HEK293T (cell line): ENCODE measurements around the gene TOM1L1.

ENCODE experiments used
- CTCF ChIA-PET: fragments of 350-600 bp; formaldehyde crosslinking; extraction: SDS; loops from one replicate; lab custom pipeline; 2021; ENCODE audit warnings: antibody characterized with exemption, inconsistent platforms; lab: Yijun Ruan, JAX
- POLR2A ChIA-PET: fragments of 350-600 bp; formaldehyde crosslinking; extraction: SDS; loops from one replicate; lab custom pipeline; 2020; ENCODE audit warnings: antibody characterized with exemption, inconsistent platforms; lab: Yijun Ruan, JAX
- DNase-seq: peaks from one replicate; pipeline ENCODE4 v3.0.0; 2012; ENCODE audit warnings: mixed read lengths; ENCODE audit errors: extremely low spot score
- ARNT ChIP-seq: fragments of 450-650 bp; IDR thresholded peaks from 2 replicates; pipeline ENCODE4 v1.6.1; 2017; ENCODE audit warnings: mild to moderate bottlenecking
- BHLHE40 ChIP-seq: fragments of 450-650 bp; IDR thresholded peaks from 2 replicates; pipeline ENCODE4 v1.6.1; 2016; ENCODE audit warnings: mild to moderate bottlenecking, moderate library complexity, borderline replicate concordance
- CTBP1 ChIP-seq: fragments of 450-650 bp; IDR thresholded peaks from 2 replicates; pipeline ENCODE4 v1.6.1; 2016; ENCODE audit warnings: borderline replicate concordance
- ELF4 ChIP-seq: fragments of 450-650 bp; IDR thresholded peaks from 2 replicates; pipeline ENCODE4 v1.6.1; 2017; ENCODE audit warnings: antibody characterized with exemption
- FOXA1 ChIP-seq: fragments of 450-650 bp; IDR thresholded peaks from 2 replicates; pipeline ENCODE4 v1.6.1; 2016; ENCODE audit warnings: mild to moderate bottlenecking
- FOXK2 ChIP-seq: fragments of 450-650 bp; IDR thresholded peaks from 2 replicates; pipeline ENCODE4 v1.6.1; 2016; ENCODE audit warnings: mild to moderate bottlenecking
- FOXM1 ChIP-seq: fragments of 450-650 bp; IDR thresholded peaks from 2 replicates; pipeline ENCODE4 v1.6.1; 2017; ENCODE audit warnings: mild to moderate bottlenecking, borderline replicate concordance
- HDGF ChIP-seq: fragments of 450-650 bp; IDR thresholded peaks from 2 replicates; pipeline ENCODE4 v1.6.1; 2017; ENCODE audit warnings: antibody characterized with exemption, borderline replicate concordance
- L3MBTL2 ChIP-seq: fragments of 450-650 bp; conservative IDR thresholded peaks from 2 replicates; pipeline ENCODE4 v1.6.1; 2016; ENCODE audit warnings: mild to moderate bottlenecking
- LEF1 ChIP-seq: fragments of 450-650 bp; IDR thresholded peaks from 2 replicates; pipeline ENCODE4 v1.6.1; 2017; ENCODE audit warnings: mild to moderate bottlenecking, borderline replicate concordance
- NFRKB ChIP-seq: fragments of 450-650 bp; IDR thresholded peaks from 2 replicates; pipeline ENCODE4 v1.6.1; 2016; ENCODE audit warnings: mild to moderate bottlenecking, moderate library complexity
- SP1 ChIP-seq: fragments of 450-650 bp; IDR thresholded peaks from 2 replicates; pipeline ENCODE4 v1.6.1; 2017
- SUZ12 ChIP-seq: fragments of 450-650 bp; IDR thresholded peaks from 2 replicates; pipeline ENCODE4 v1.6.1; 2016; ENCODE audit warnings: mild to moderate bottlenecking
- TARDBP ChIP-seq: fragments of 450-650 bp; IDR thresholded peaks from 2 replicates; pipeline ENCODE4 v1.6.1; 2016
- ZNF384 ChIP-seq: fragments of 450-650 bp; IDR thresholded peaks from 2 replicates; pipeline ENCODE4 v1.6.1; 2016
- TF ChIP-seq, protein P1 (sequence below): fragments of 450-650 bp; IDR thresholded peaks from 2 replicates; pipeline ENCODE4 v1.6.1; 2016

TOM1L1 gene

GRCh38 chr17:54980375-54980774 lies 79.7 kb downstream of the TOM1L1 start:
- POLR2A ChIA-PET: no interaction called here
- TF ChIP-seq ARNT (no peak), CTBP1 (no peak), LEF1 (no peak), HDGF (no peak), TARDBP (no peak), SUZ12 (no peak), L3MBTL2 (no peak), SP1 (no peak), FOXA1 (no peak), ELF4 (no peak), NFRKB (no peak), BHLHE40 (no peak), FOXK2 (no peak), ZNF384 (no peak)
- TF ChIP-seq, protein P1, sequence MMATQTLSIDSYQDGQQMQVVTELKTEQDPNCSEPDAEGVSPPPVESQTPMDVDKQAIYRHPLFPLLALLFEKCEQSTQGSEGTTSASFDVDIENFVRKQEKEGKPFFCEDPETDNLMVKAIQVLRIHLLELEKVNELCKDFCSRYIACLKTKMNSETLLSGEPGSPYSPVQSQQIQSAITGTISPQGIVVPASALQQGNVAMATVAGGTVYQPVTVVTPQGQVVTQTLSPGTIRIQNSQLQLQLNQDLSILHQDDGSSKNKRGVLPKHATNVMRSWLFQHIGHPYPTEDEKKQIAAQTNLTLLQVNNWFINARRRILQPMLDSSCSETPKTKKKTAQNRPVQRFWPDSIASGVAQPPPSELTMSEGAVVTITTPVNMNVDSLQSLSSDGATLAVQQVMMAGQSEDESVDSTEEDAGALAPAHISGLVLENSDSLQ: no peak
- DNase-seq: no peak
- CTCF ChIA-PET: no interaction called here

DNA sequence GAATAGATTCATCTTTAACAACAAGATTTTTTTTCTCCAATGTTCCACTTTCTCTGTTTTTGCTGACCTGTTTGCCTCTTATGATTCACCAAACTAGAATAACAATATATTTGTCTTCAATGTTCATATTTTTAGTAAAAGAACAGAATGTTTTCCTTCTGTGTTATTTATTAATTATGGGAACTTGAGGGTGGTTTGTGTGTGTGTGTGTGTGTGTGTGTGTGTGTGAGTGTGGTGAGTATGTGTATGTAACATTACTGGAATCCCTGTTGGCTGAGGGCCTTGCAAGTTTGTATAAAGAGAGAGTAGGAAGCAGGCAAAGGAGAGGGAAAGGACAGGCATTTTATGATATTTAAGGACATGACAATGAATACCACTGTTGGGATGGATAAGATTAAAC lies 81.7 kb downstream of the TOM1L1 start:
- ChIA-PET CTCF (no interaction called here), POLR2A (no interaction called here)
- no peak for DNase-seq
- TF ChIP-seq BHLHE40 (no peak), TARDBP (no peak), ELF4 (no peak), HDGF (no peak), LEF1 (no peak), ARNT (no peak), ZNF384 (no peak), L3MBTL2 (no peak), FOXA1 (no peak), SUZ12 (no peak), SP1 (no peak), FOXM1 (no peak), FOXK2 (no peak), CTBP1 (no peak), NFRKB (no peak)
- TF ChIP-seq, protein P1: no peak

GRCh38 chr17:54983260-54983659 lies 82.6 kb downstream of the TOM1L1 start:
- no peak for DNase-seq
- CTCF ChIA-PET: interaction anchor here (1.0 kb wide), 1 partner anchor 10 kb away, joined by 3 read pairs; no protein-coding TSS in a partner anchor
- POLR2A ChIA-PET: no interaction called here
- TF ChIP-seq HDGF: no peak

DNA sequence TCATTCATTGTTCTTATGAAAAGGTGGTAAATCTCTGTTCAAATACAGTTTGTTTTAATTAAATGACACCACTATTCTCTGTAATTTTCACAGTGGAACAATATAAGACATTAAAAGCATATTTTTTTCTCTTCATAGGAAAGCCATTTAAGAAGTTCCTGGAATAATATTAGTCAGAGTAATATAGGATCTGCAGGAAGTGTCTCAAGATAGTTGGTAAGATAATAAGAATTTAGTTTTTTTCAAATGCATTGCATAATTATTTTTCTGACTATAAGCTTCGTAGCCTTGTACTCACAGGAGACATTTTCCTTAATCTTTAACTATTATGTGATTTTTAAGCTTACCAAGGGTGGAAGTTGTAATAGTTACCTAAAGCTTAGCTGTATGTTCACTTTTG lies 84.8 kb downstream of the TOM1L1 start:
- CTCF ChIA-PET: no interaction called here
- POLR2A ChIA-PET: no interaction called here
- no peak for DNase-seq
- TF ChIP-seq TARDBP: no peak
- TF ChIP-seq FOXM1: no peak
- TF ChIP-seq FOXK2: no peak
- no peak for TF ChIP-seq ELF4
- TF ChIP-seq, protein P1: no peak
- no peak for TF ChIP-seq SP1
- TF ChIP-seq ZNF384: no peak
- no peak for TF ChIP-seq SUZ12
- TF ChIP-seq NFRKB: no peak
- no peak for TF ChIP-seq CTBP1
- no peak for TF ChIP-seq FOXA1
- no peak for TF ChIP-seq ARNT
- TF ChIP-seq BHLHE40: no peak
- TF ChIP-seq LEF1: no peak
- no peak for TF ChIP-seq HDGF
- no peak for TF ChIP-seq L3MBTL2

DNA sequence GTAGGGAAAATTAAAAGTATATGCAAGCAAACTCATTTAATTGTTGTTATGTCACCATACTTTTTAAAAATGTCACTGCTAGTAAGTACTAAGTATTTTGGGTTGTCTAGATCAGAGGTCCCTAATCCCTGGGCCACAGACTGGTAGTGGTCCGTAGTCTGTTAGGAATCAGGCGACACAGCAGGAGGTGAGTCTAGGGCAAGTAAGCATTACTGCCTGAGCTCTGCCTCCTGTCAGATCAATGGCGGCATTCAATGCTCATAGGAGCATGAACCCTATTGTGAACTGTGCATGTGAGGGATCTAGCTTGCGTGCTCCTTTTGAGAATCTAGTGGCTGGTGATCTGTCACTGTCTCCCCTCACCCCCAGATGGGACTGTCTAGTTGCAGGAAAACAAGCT lies 89.5 kb downstream of the TOM1L1 start:
- DNase-seq: no peak
- ChIA-PET POLR2A (no interaction called here), CTCF (interaction anchor here (1.6 kb wide), 1 partner anchor 358 kb away, joined by 5 read pairs; no protein-coding TSS in a partner anchor)
- TF ChIP-seq TARDBP (no peak), CTBP1 (no peak), ELF4 (no peak), BHLHE40 (no peak), L3MBTL2 (no peak), FOXA1 (no peak), SP1 (no peak), FOXK2 (no peak), FOXM1 (no peak), SUZ12 (no peak), ARNT (no peak), HDGF (no peak), ZNF384 (no peak), LEF1 (no peak), NFRKB (no peak)
- TF ChIP-seq, protein P1: no peak

DNA sequence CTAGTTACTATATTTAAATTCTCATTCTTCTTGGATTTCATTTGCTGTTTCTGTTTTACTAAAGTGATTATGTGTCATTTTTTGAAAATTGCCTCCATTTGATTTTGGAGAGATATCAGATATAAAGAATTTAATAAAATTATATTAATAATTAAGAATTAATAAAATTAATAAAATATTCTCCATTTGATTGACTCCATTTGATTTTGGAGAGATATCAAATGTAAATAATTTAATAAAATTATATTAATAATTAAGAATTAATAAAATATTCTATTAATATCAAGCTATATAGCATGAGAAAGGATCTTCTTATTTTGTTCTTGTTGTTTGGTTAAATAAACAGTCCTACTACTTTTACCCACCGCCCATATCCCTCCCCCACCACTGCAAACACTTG lies 90.9 kb downstream of the TOM1L1 start:
- POLR2A ChIA-PET: no interaction called here
- CTCF ChIA-PET: interaction anchor here (0.7 to 2.6 kb wide), 4 partner anchors 305 to 523 kb away, joined by 3 to 19 read pairs (median 4); no protein-coding TSS in a partner anchor
- DNase-seq: no peak
- no peak for TF ChIP-seq FOXM1
